Coronary artery (tissue), 2 donors: ENCODE data around the gene CACNA1C.

Source experiments
- DNase-seq: peaks from one replicate; pipeline ENCODE4 v3.0.0-alpha.2; 2017; ENCODE audit warnings: low spot score
- H3K27ac ChIP-seq, 2 donors: fragments of 200-600 bp; sonication (generic); one replicate each; pipeline ENCODE4 v1.5.1; 2016 to 2019
- H3K4me3 ChIP-seq: fragments of 200-600 bp; sonication (generic); 2 replicates; pipeline ENCODE4 v1.5.1; 2016; ENCODE audit warnings: mild to moderate bottlenecking, moderate library complexity
- TF ChIP-seq, protein P1 (sequence below): fragments of 200-600 bp; sonication (generic); IDR thresholded peaks from one replicate; pipeline ENCODE4 v1.5.1; 2019; ENCODE audit warnings: antibody characterized with exemption

The CACNA1C gene

DNA sequence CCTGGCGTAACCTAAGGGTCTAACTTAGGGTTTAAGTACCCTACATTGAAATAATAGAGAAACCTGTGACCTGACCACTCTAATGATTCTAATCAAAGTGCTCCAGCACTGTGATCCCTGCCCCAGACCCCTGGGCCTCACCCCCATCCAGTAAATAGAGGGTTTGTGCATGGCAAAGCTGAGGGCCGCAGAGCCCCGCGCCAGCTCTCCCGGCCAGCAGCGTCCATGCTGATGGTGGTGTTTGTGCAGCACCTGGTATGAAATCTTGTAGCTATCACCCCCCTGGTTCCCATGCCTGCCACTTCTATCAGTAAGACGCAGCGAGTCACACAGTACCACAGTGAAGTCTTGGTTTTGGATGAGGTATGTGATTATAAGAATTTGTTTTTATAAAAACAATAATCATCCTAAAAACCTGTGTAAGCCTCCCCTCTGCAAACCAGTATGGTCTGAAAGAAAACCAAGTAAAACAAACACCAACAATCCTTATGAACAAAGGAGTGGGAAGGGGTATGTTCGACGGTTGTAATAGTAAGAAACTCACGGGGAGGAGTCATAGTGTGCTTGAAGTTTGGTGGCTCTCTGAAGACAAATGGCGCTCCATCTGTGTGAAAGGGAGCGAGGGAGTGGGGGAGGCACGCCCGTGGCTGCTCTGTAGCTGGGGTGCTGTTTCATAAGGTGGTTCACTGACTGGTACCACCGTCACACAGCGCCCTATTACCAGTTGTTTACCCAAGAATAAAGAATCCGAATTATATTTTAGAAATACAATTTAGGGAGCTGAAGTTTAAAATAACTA lies 156.2 kb downstream of the CACNA1C start:
- TF ChIP-seq, protein P1, sequence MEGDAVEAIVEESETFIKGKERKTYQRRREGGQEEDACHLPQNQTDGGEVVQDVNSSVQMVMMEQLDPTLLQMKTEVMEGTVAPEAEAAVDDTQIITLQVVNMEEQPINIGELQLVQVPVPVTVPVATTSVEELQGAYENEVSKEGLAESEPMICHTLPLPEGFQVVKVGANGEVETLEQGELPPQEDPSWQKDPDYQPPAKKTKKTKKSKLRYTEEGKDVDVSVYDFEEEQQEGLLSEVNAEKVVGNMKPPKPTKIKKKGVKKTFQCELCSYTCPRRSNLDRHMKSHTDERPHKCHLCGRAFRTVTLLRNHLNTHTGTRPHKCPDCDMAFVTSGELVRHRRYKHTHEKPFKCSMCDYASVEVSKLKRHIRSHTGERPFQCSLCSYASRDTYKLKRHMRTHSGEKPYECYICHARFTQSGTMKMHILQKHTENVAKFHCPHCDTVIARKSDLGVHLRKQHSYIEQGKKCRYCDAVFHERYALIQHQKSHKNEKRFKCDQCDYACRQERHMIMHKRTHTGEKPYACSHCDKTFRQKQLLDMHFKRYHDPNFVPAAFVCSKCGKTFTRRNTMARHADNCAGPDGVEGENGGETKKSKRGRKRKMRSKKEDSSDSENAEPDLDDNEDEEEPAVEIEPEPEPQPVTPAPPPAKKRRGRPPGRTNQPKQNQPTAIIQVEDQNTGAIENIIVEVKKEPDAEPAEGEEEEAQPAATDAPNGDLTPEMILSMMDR: no peak
- Histone ChIP-seq H3K27ac (no peak overlapping the region), H3K4me3 (no peak overlapping the region)
- no peak for DNase-seq

GRCh38 chr12:2211119-2211518 lies 158.3 kb downstream of the CACNA1C start:
- TF ChIP-seq, protein P1: no peak
- Histone ChIP-seq H3K4me3 (no peak overlapping the region), H3K27ac (no peak overlapping the region)
- DNase-seq: peak; percentile 62

GRCh38 chr12:2212537-2212936 lies 159.8 kb downstream of the CACNA1C start:
- no peak overlapping the region for H3K4me3 ChIP-seq
- peak; percentile 3 for DNase-seq
- TF ChIP-seq, protein P1: no peak
- peak overlapping the region in 1 of 2 donors; percentile 52 for H3K27ac ChIP-seq

DNA sequence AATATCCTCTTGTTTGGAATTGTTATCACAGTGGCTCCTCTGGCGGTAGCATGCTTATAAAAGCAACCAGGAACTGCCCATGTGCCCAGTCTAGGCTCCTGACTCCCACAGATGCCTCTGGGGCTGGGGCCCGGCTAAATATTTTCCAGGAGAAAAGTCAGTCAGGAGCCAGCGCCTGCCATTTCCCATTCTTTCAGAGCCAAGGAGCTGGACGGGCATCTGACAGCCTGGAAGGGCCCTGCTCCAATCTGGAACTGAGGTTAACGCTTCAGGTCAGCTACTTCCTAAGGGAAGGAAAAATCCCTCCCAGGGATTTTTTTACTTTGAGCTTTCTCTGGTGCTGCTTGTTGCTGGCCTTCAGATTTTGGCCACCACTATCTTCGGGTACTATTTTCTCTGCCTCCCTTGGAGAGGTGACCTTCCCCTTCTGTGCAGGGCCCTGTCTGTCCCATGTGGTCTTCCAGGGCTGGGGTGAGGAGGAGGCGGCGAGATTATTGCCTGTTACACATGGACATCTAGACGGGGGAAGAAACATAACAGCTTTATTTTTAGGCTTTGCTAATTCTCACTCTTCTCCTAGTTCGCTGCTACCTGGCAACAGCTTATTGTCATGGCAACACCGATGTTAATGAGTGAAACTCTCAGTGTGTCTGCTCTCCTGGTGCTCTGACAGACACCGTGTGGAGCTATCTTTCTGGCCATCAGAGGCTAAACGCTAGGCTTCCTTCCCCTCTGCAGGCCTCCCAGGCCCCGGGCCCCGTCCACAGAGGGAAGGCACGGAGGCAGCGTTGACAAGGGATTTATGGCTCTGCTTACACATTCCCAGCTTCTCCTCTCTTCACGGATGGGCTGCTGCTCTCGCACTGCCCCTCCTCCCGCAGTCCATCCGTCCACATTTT lies 160.4 kb downstream of the CACNA1C start:
- TF ChIP-seq, protein P1: no peak
- Histone ChIP-seq H3K4me3 (no peak overlapping the region), H3K27ac (peak overlapping the region in 1 of 2 donors; percentile 52)
- peak; percentile 67 for DNase-seq

GRCh38 chr12:2214411-2214810 lies 161.6 kb downstream of the CACNA1C start:
- Histone ChIP-seq H3K27ac (no peak overlapping the region), H3K4me3 (no peak overlapping the region)
- DNase-seq: no peak
- TF ChIP-seq, protein P1: no peak

- no peak overlapping the region for H3K27ac ChIP-seq
Measured at GRCh38 chr12:2215709-2216560, 163.1 kb downstream of the CACNA1C start.

More at GRCh38 chr12:2215709-2216560, 163.1 kb downstream of the CACNA1C start:
- no peak overlapping the region for H3K4me3 ChIP-seq
- TF ChIP-seq, protein P1: no peak
- DNase-seq: no peak
